Vagina (tissue), 2 donors: ENCODE measurements around the gene PLEKHG3. TPM values are rescaled to one million over a fixed set of nuclear protein-coding genes. Genes with fewer than 3 reads are reported as not detected.

ENCODE experiments used
- DNase-seq, 2 donors: peaks; one replicate each; pipeline ENCODE4 v3.0.0-alpha.2; 2017; ENCODE audit errors: extremely low spot score in 2 of 2
- H3K27ac ChIP-seq: fragments of 200-600 bp; sonication (generic); one replicate; pipeline ENCODE4 v1.5.1; 2019
- H3K27me3 ChIP-seq: fragments of 200-600 bp; sonication (generic); one replicate; pipeline ENCODE4 v1.5.1; 2019
- H3K36me3 ChIP-seq, 2 donors: fragments of 200-600 bp; sonication (generic); one replicate each; pipeline ENCODE4 v1.5.1; 2017 to 2019
- H3K4me1 ChIP-seq: fragments of 200-600 bp; sonication (generic); one replicate; pipeline ENCODE4 v1.5.1; 2019
- H3K4me3 ChIP-seq, 2 donors: fragments of 200-600 bp; sonication (generic); 1 replicate in 1 of 2; 2 replicates in 1 of 2; pipeline ENCODE4 v1.5.1; 2016 to 2019
- H3K9me3 ChIP-seq: fragments of 200-600 bp; sonication (generic); one replicate; pipeline ENCODE4 v1.5.1; 2019
- CTCF ChIP-seq, 3 experiments: fragments of 450-650 bp in 2 of 3; fragments of 200-600 bp in 1 of 3; sonication (generic) in 1 of 3; IDR thresholded peaks; one replicate each; pipeline ENCODE4 v1.5.1; 2017 to 2019; ENCODE audit warnings: antibody characterized with exemption in 3 of 3, mild to moderate bottlenecking in 2 of 3, moderate library complexity in 2 of 3
- POLR2A ChIP-seq, 2 donors: fragments of 450-650 bp; IDR thresholded peaks; one replicate each; pipeline ENCODE4 v1.6.1; 2017; ENCODE audit warnings: antibody characterized with exemption in 2 of 2, mild to moderate bottlenecking in 2 of 2, moderate library complexity in 2 of 2
- POLR2AphosphoS5 ChIP-seq, 2 donors: sonication (generic); formaldehyde crosslinking; IDR thresholded peaks; one replicate each; pipeline ENCODE4 v1.9.0; 2017; ENCODE audit warnings: antibody characterized with exemption in 2 of 2, mild to moderate bottlenecking in 2 of 2, low read depth in 1 of 2; ENCODE audit not compliant: insufficient read depth in 1 of 2
- intact Hi-C: fragments of 100-400 bp; cut with DNase I; formaldehyde crosslinking; loops from one replicate; pipeline ENCODE4 v1.15.1; 2023
- microRNA-seq: library from miRNA; unstranded; fragments of <30 nt; microRNA quantifications from one replicate; pipeline ENCODE4, GENCODE V29; 2017; ENCODE audit warnings: borderline number of aligned reads, borderline replicate concordance
- total RNA-seq: library from RNA; depleted of rRNA; stranded (reverse); fragments of >200 nt; gene quantifications from one replicate; pipeline ENCODE4 v1.2.3, GENCODE V29; 2016

PLEKHG3 gene
- total RNA-seq, 1 donor from 2014 or later = 50.1 TPM

- H3K36me3 ChIP-seq = no peaks in the 10 kb centered on the region
- no peak overlapping the region for H3K27ac ChIP-seq
- no peak overlapping the region for H3K4me3 ChIP-seq
- H3K4me1 ChIP-seq = no peaks in the 10 kb centered on the region
- no peaks in the 10 kb centered on the region for H3K27me3 ChIP-seq
- TF ChIP-seq POLR2AphosphoS5 (IDR thresholded peaks at IDR 0.05; ENCODE audit: insufficient read depth in 1 of 2, low read depth in 1 of 2) (no peak), CTCF (IDR thresholded peaks at IDR 0.05) (no peak), POLR2A (IDR thresholded peaks at IDR 0.05) (no peak)
- no peak for DNase-seq
- no peaks in the 10 kb centered on the region for H3K9me3 ChIP-seq
- intact Hi-C loops = no loop called here
Measured at GRCh38 chr14:64799555-64799954, 95.3 kb downstream of the PLEKHG3 start.

Small RNAs within 50 kb of the gene (microRNA-seq; reads per million reads assigned to microRNA genes)
- gene MIR7855 = not detected

Other genes starting within 250 kb of the PLEKHG3 start
- gene AKAP5, start 238.9 kb upstream of the PLEKHG3 start, total RNA-seq = 0.49 TPM
- 11.3 TPM for gene ZBTB25, start 200.6 kb upstream of the PLEKHG3 start, total RNA-seq
- gene ZBTB1, start 199.7 kb upstream of the PLEKHG3 start, total RNA-seq = 48.9 TPM
- 47.4 TPM for gene HSPA2, start 163.7 kb upstream of the PLEKHG3 start, total RNA-seq
- not detected for gene PPP1R36, start 154.5 kb upstream of the PLEKHG3 start, total RNA-seq
- 0.98 TPM for gene SPTB, start 175.5 kb downstream of the PLEKHG3 start, total RNA-seq
- 57.9 TPM for gene CHURC1, start 210.0 kb downstream of the PLEKHG3 start, total RNA-seq
- gene GPX2, start 238.3 kb downstream of the PLEKHG3 start, total RNA-seq = 77.3 TPM